ENCODE measurements around the gene BCAS3.
A peak's percentile ranks its signal among the peaks of the same experiment; 100 is the strongest.

BCAS3 gene

GRCh38 chr17:60993497-60993896 lies 315.8 kb downstream of the BCAS3 start:
- no peak for TF ChIP-seq CTCF (conservative IDR thresholded peaks at IDR 0.05; ENCODE audit: low read depth, low read length)
- Histone ChIP-seq H3K79me2 (ENCODE audit: insufficient read depth, low read depth) (no peaks in the 10 kb centered on the region), H3K4me2 (no peak overlapping the region), H3K4me1 (ENCODE audit: low read depth, poor library complexity, severe bottlenecking) (no peaks in the 10 kb centered on the region), H4K20me1 (ENCODE audit: insufficient read depth) (no peaks in the 10 kb centered on the region), H3K36me3 (ENCODE audit: insufficient read depth) (no peaks in the 10 kb centered on the region), H3K9ac (no peak overlapping the region), H3K27me3 (ENCODE audit: insufficient read depth, low read depth) (no peaks in the 10 kb centered on the region), H2AFZ (ENCODE audit: low read depth) (no peak overlapping the region), H3K4me3 (IDR thresholded peaks at IDR 0.05; ENCODE audit: insufficient read depth, low read depth, low read length) (no peak overlapping the region), H3K27ac (no peak overlapping the region)

- no peak overlapping the region for H3K4me3 ChIP-seq (IDR thresholded peaks at IDR 0.05; ENCODE audit: insufficient read depth, low read depth, low read length)
These were observed 318.0 kb downstream of the BCAS3 start for GRCh38 chr17:60995680-60996079.

GRCh38 chr17:61000911-61001310 lies 323.3 kb downstream of the BCAS3 start:
- no peaks in the 10 kb centered on the region for H3K79me2 ChIP-seq (ENCODE audit: insufficient read depth, low read depth)
- no peak overlapping the region for H2AFZ ChIP-seq (ENCODE audit: low read depth)
- no peak overlapping the region for H3K4me2 ChIP-seq
- H3K9ac ChIP-seq: no peak overlapping the region
- no peak overlapping the region for H3K4me3 ChIP-seq (IDR thresholded peaks at IDR 0.05; ENCODE audit: insufficient read depth, low read depth, low read length)
- TF ChIP-seq CTCF (conservative IDR thresholded peaks at IDR 0.05; ENCODE audit: low read depth, low read length): no peak
- no peak overlapping the region for H3K27ac ChIP-seq
- H4K20me1 ChIP-seq (ENCODE audit: insufficient read depth): no peaks in the 10 kb centered on the region
- H3K36me3 ChIP-seq (ENCODE audit: insufficient read depth): no peaks in the 10 kb centered on the region
- H3K4me1 ChIP-seq (ENCODE audit: low read depth, poor library complexity, severe bottlenecking): no peaks in the 10 kb centered on the region
- no peaks in the 10 kb centered on the region for H3K27me3 ChIP-seq (ENCODE audit: insufficient read depth, low read depth)

More at GRCh38 chr17:60995680-60996079, 318.0 kb downstream of the BCAS3 start:
- H2AFZ ChIP-seq (ENCODE audit: low read depth): no peak overlapping the region
- H3K4me1 ChIP-seq (ENCODE audit: low read depth, poor library complexity, severe bottlenecking): no peaks in the 10 kb centered on the region
- H3K27ac ChIP-seq: no peak overlapping the region
- no peaks in the 10 kb centered on the region for H3K27me3 ChIP-seq (ENCODE audit: insufficient read depth, low read depth)
- no peak overlapping the region for H3K4me2 ChIP-seq
- no peaks in the 10 kb centered on the region for H4K20me1 ChIP-seq (ENCODE audit: insufficient read depth)
- TF ChIP-seq CTCF (conservative IDR thresholded peaks at IDR 0.05; ENCODE audit: low read depth, low read length): no peak
- H3K9ac ChIP-seq: no peak overlapping the region
- H3K79me2 ChIP-seq (ENCODE audit: insufficient read depth, low read depth): no peaks in the 10 kb centered on the region
- H3K36me3 ChIP-seq (ENCODE audit: insufficient read depth): no peaks in the 10 kb centered on the region

GRCh38 chr17:61002316-61002736 lies 324.7 kb downstream of the BCAS3 start:
- Histone ChIP-seq H3K9ac (no peak overlapping the region), H3K27me3 (ENCODE audit: insufficient read depth, low read depth) (no peaks in the 10 kb centered on the region), H3K36me3 (ENCODE audit: insufficient read depth) (no peaks in the 10 kb centered on the region), H3K4me3 (IDR thresholded peaks at IDR 0.05; ENCODE audit: insufficient read depth, low read depth, low read length) (no peak overlapping the region), H3K4me1 (ENCODE audit: low read depth, poor library complexity, severe bottlenecking) (no peaks in the 10 kb centered on the region), H3K79me2 (ENCODE audit: insufficient read depth, low read depth) (no peaks in the 10 kb centered on the region), H4K20me1 (ENCODE audit: insufficient read depth) (no peaks in the 10 kb centered on the region), H3K27ac (no peak overlapping the region), H2AFZ (ENCODE audit: low read depth) (no peak overlapping the region), H3K4me2 (no peak overlapping the region)
- TF ChIP-seq CTCF (conservative IDR thresholded peaks at IDR 0.05; ENCODE audit: low read depth, low read length): peak; percentile 73

Data from KMS-11 (cell line).